Karpas-422 (cell line): ENCODE results near the gene LRRC28. TPM values are rescaled to one million over a fixed set of nuclear protein-coding genes. Genes with fewer than 3 reads are reported as not detected.

Experiments
- DNase-seq: peaks from one replicate; pipeline ENCODE4 v3.0.0-alpha.2; 2015
- H2AFZ ChIP-seq: fragments of 200-600 bp; sonication (generic); 2 replicates; pipeline ENCODE4 v1.6.1; 2014; ENCODE audit warnings: antibody characterized with exemption, low read length, mixed read lengths
- H3K27ac ChIP-seq: fragments of 200-600 bp; sonication (generic); 2 replicates; pipeline ENCODE4 v1.5.1; 2014; ENCODE audit warnings: mild to moderate bottlenecking, low read length, moderate library complexity
- H3K27me3 ChIP-seq: fragments of 200-600 bp; sonication (generic); 2 replicates; pipeline ENCODE4 v1.6.1; 2014; ENCODE audit warnings: low read length, mixed read lengths
- H3K36me3 ChIP-seq: fragments of 200-600 bp; sonication (generic); 2 replicates; pipeline ENCODE4 v1.6.1; 2014; ENCODE audit warnings: low read length, mixed read lengths; ENCODE audit not compliant: insufficient read depth
- H3K4me1 ChIP-seq: fragments of 200-600 bp; sonication (generic); 2 replicates; pipeline ENCODE4 v1.6.1; 2014; ENCODE audit warnings: mild to moderate bottlenecking, low read length, mixed read lengths
- H3K4me2 ChIP-seq: fragments of 200-600 bp; sonication (generic); 2 replicates; pipeline ENCODE4 v1.6.1; 2014; ENCODE audit warnings: low read length, low read depth, mild to moderate bottlenecking; ENCODE audit not compliant: poor library complexity, severe bottlenecking
- H3K4me3 ChIP-seq: fragments of 200-600 bp; sonication (generic); 2 replicates; pipeline ENCODE4 v1.5.1; 2014; ENCODE audit warnings: mild to moderate bottlenecking, antibody characterized with exemption, low read length, mixed read lengths
- H3K79me2 ChIP-seq: fragments of 200-600 bp; sonication (generic); 2 replicates; pipeline ENCODE4 v1.6.1; 2014; ENCODE audit warnings: mild to moderate bottlenecking, low read length, mixed read lengths
- H3K9ac ChIP-seq: fragments of 200-600 bp; sonication (generic); 2 replicates; pipeline ENCODE4 v1.6.0; 2014; ENCODE audit warnings: low read length
- H3K9me2 ChIP-seq: fragments of 200-600 bp; sonication (generic), shearing (Covaris generic); replicated peaks from 2 replicates; pipeline ENCODE4 v1.6.0; 2014; ENCODE audit warnings: mild to moderate bottlenecking, low read length, moderate library complexity; ENCODE audit not compliant: insufficient read depth
- H3K9me3 ChIP-seq: fragments of 300-700, 200-600 bp; sonication (generic); 2 replicates; pipeline ENCODE4 v1.6.1; 2014; ENCODE audit warnings: low read length, mixed read lengths
- H4K20me1 ChIP-seq: fragments of 200-600 bp; sonication (generic); 2 replicates; pipeline ENCODE4 v1.6.1; 2014; ENCODE audit warnings: mild to moderate bottlenecking, antibody characterized with exemption, low read length, low read depth; ENCODE audit not compliant: insufficient read depth
- total RNA-seq: library from RNA; depleted of rRNA; stranded (reverse); fragments of >200 nt; shearing (Covaris generic); gene quantifications from 2 replicates; pipeline ENCODE4 v1.2.3, GENCODE V29; 2014; ENCODE audit warnings: low replicate concordance

Gene LRRC28
- total RNA-seq, 1 experiment from 2014 or later, result 88.0 TPM

DNA sequence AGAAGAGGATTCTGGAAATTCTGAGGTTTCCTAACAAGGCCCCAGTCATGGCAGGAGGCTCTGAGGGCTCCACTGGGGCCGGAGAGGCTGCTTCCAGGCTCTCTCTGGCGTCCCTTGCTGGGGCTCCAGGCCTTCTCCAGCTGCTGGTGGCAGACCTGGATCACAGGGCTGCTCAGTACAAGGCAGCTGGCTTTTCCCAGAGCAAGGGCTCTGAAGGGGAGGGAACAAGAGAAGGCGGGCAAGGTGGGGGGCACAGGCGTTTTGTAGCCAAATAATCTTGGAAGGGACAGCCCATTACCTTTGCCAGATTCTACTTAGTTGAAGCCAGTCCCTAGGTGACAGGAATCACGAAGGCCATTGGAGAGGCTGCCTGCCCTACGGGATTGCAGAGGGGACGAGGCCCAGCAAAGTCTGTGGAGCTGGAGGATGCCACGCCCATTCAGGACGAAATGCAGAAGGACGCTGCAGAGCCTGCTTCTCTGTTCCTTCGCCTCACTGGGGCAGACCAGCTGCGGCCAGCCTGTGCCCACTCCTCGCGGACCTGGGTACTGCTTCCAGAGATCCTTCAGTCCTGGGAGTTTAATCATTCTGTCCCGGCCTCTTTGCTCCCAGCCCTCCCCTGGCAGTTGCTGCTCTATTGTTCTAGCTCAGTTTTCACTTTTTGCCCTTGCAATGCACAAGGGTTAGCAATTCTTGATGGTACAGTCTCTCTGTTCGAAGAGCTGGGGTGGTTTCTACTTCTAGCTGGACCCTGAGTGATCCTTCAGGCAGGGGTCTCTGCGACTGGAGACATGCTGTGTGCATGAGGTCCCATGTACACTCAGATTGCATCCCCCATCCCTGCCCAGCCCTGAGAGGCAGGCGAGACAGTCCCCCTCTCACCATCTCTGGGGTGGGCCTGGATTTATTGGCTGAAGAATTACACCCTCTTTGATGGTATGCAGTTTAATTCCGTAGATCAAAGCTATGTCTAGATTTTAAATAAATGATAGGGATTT lies 165.2 kb downstream of the LRRC28 start:
- no peak overlapping the region for H3K27ac ChIP-seq
- no peaks in the 10 kb centered on the region for H4K20me1 ChIP-seq
- no peaks in the 10 kb centered on the region for H3K9me2 ChIP-seq
- H2AFZ ChIP-seq, result no peak overlapping the region
- H3K4me3 ChIP-seq, result no peak overlapping the region
- no peaks in the 10 kb centered on the region for H3K36me3 ChIP-seq
- H3K4me2 ChIP-seq, result no peak overlapping the region
- H3K27me3 ChIP-seq, result no peaks in the 10 kb centered on the region
- DNase-seq, result no peak
- no peaks in the 10 kb centered on the region for H3K4me1 ChIP-seq
- no peaks in the 10 kb centered on the region for H3K79me2 ChIP-seq
- H3K9ac ChIP-seq, result no peak overlapping the region
- H3K9me3 ChIP-seq, result no peaks in the 10 kb centered on the region

DNA sequence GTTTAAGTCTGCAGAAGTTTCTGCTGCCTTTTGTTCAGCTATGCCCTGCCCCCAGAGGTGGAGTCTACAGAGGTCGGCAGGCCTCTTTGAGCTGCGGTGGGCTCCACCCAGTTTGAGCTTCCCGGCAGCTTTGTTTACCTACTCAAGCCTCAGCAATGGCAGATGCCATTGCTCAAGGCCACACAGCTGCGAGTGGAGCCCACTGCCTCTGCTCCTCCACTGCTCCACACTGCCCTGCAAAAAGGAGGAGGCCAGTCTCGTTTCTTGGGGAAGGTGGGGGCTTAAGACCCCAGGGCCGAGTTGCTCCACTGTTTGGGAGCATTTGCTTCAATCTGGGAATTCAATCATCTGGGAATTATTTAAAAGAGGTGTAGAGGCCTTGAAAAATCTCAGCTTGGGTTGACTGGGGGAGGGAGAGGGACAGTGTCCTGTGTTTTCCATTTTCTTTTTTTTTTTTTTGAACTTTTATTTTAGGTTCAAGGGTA lies 169.9 kb downstream of the LRRC28 start:
- DNase-seq, result no peak
- Histone ChIP-seq H3K36me3 (no peaks in the 10 kb centered on the region), H3K79me2 (no peaks in the 10 kb centered on the region), H3K9me3 (no peaks in the 10 kb centered on the region), H3K9ac (no peak overlapping the region), H3K9me2 (no peaks in the 10 kb centered on the region), H3K27ac (no peak overlapping the region), H4K20me1 (no peaks in the 10 kb centered on the region), H2AFZ (no peak overlapping the region), H3K4me2 (no peak overlapping the region), H3K27me3 (no peaks in the 10 kb centered on the region), H3K4me1 (no peaks in the 10 kb centered on the region), H3K4me3 (no peak overlapping the region)

DNA sequence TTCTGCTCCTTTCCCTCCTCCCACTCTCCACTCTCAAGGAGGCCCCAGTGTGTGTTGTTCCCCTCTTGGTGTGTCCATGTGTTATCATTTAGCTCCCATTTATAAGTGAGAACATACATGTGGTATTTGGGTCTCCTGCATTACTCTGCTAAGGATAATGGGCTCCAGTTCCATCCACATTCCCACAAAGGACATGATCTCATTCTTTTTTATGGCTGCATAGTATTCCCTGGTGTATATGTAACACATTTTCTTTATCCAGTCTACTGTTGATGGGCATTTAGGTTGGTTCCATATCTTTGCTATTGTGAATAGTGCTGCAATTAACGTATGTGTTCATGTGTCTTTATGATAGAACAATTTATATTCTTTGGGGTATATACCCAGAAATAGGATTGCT lies 170.5 kb downstream of the LRRC28 start:
- no peak for DNase-seq
- Histone ChIP-seq H3K9ac (no peak overlapping the region), H3K4me2 (no peak overlapping the region), H2AFZ (no peak overlapping the region), H3K36me3 (no peaks in the 10 kb centered on the region), H3K27ac (no peak overlapping the region), H3K9me3 (no peaks in the 10 kb centered on the region), H4K20me1 (no peaks in the 10 kb centered on the region), H3K4me3 (no peak overlapping the region), H3K9me2 (no peaks in the 10 kb centered on the region), H3K27me3 (no peaks in the 10 kb centered on the region), H3K4me1 (no peaks in the 10 kb centered on the region), H3K79me2 (no peaks in the 10 kb centered on the region)

DNA sequence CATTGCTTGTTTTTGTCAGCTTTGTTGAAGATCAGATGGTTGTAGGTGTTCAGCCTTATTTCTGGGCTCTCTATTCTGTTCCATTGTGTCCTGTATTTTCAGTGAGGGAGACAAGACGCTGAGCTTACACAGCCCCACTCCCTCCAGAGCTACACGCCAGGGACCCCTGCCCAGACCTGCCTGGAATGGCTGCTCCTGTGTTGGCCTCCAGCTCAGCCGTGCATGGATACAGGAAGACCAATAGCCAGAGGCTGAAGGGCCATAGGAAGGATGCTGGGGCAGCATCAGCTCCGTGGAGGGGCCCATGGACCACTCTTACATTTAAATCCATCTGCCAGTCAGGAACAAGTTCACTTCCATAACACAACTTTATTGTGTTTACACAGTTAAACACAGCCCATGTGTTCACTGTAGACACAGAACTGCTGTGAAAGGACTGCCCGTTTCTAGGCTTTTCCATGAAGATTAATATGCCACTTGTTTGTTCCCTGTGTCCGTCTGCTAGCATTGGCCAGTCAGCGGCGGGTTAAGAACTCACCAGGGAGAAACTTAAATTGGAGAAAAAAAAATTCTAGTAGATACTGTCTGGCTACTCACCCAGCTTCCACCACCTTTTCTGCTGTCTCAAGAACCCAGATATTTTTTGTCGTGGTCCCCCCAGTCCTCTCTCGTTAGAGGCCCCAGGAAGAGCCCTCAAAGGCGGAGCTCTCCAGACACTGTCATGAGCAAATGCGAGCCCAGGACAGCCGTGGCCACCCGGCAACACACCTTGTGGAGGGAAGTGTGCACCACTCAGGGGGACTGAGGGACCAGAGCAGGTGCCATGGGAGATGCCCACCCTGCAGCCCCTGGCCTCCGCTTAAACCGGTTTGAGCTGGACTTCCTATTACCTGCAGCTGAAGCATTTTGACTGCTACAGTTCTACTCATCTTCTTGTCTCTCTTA lies 172.2 kb downstream of the LRRC28 start:
- no peaks in the 10 kb centered on the region for H4K20me1 ChIP-seq
- no peaks in the 10 kb centered on the region for H3K4me1 ChIP-seq
- H3K27me3 ChIP-seq, result no peaks in the 10 kb centered on the region
- no peak for DNase-seq
- H3K27ac ChIP-seq, result no peak overlapping the region
- H3K4me3 ChIP-seq, result no peak overlapping the region
- no peak overlapping the region for H2AFZ ChIP-seq
- no peak overlapping the region for H3K4me2 ChIP-seq
- no peaks in the 10 kb centered on the region for H3K9me2 ChIP-seq
- H3K9me3 ChIP-seq, result no peaks in the 10 kb centered on the region
- H3K36me3 ChIP-seq, result no peaks in the 10 kb centered on the region
- no peak overlapping the region for H3K9ac ChIP-seq
- H3K79me2 ChIP-seq, result no peaks in the 10 kb centered on the region

DNA sequence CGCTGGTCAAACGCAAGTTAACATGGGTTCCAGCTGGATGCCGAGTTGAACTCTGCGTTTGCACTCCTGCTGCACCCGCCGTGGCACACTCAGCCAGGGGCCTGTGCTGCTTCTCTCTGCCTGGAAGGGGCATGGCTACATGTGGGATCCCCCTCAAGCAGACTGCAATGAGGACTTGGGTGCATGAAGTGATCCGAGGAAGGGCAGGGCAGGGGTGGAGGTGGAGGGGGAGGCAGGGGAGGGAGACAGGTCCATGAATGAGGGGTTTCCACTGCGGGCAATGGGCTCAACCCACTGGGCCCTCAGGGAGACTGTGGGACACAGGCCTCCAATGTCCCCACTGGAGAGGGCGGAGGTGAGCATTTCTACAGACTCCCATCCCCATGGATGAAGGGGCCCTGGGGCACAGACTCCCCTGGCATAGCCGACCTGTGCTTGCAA lies 172.9 kb downstream of the LRRC28 start:
- no peaks in the 10 kb centered on the region for H4K20me1 ChIP-seq
- H3K36me3 ChIP-seq, result no peaks in the 10 kb centered on the region
- H3K9me2 ChIP-seq, result no peaks in the 10 kb centered on the region
- H3K27me3 ChIP-seq, result no peaks in the 10 kb centered on the region
- DNase-seq, result no peak
- H3K27ac ChIP-seq, result no peak overlapping the region
- H2AFZ ChIP-seq, result no peak overlapping the region
- no peaks in the 10 kb centered on the region for H3K9me3 ChIP-seq
- H3K4me3 ChIP-seq, result no peak overlapping the region
- no peak overlapping the region for H3K4me2 ChIP-seq
- no peak overlapping the region for H3K9ac ChIP-seq
- no peaks in the 10 kb centered on the region for H3K4me1 ChIP-seq
- H3K79me2 ChIP-seq, result no peaks in the 10 kb centered on the region

DNA sequence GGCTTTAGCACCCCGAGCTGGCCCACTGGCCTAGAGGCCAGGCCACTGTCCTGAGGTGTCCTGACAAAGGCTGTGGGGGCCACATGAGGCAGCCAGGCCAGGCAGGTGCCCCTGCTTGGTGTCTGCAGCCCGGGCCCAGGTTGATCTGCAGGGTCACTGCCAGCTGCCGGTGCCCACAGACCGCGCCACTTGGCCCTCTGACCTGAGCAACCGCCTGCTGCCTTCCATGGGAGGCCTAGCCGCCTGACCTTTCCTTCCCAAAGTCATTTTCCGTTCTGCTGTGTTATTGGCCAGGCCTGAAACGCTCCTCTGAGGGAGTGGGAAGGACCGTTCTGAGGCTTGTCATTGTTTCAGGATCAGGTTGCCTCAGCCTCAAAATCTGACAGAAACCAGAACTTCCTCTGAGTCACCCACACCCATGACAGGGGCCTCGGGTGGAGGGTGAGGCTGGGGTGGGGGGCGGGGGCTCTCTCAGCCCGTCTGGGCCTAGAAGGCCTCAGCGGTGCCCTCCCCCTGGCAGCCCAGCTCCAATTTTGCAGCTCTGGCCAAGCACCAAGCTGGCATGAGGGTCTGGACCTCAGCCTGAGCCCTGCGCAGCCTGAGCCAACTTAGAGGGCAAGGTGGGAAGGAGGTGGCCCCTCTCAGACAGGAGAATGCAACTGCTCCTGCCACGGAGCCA lies 173.8 kb downstream of the LRRC28 start:
- Histone ChIP-seq H3K9me3 (no peaks in the 10 kb centered on the region), H3K4me3 (no peak overlapping the region), H3K4me2 (no peak overlapping the region), H3K79me2 (no peaks in the 10 kb centered on the region), H3K27me3 (no peaks in the 10 kb centered on the region), H3K36me3 (no peaks in the 10 kb centered on the region), H3K9ac (no peak overlapping the region), H3K4me1 (no peaks in the 10 kb centered on the region), H2AFZ (no peak overlapping the region), H3K9me2 (no peaks in the 10 kb centered on the region), H3K27ac (no peak overlapping the region), H4K20me1 (no peaks in the 10 kb centered on the region)
- DNase-seq, result no peak

DNA sequence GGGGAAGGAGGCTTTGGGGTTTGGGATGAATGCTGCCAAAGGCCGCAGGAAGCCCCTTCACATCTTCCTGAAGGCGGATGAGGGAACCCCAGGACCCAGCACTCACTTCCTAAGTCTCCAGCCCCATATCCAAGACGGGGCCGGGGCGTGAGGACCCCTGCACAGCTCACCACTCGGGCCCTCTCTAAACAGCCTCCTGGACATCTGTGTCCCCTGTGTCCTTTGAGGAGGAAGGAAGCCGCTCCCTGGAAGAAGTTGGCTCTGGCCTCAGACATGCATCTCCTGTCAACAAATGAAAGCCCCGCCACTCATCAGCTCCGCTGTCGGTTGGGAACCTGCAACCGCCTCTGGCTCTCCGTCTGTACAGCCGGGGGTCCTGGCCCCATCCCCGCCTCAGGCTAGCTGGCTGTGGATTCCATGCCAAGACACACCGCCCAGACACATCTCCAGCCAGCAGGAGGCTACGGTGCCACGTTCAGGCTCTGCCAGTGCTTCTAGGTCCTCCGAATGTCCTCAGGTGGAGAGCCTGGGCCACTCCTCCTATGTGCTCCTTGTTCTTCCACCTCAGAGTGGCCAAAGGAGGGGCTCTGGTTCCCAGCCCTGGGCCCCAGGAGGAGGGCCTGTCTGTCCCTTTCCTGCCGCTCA lies 174.5 kb downstream of the LRRC28 start:
- Histone ChIP-seq H3K4me2 (no peak overlapping the region), H2AFZ (no peak overlapping the region), H3K27ac (no peak overlapping the region), H3K9me2 (no peaks in the 10 kb centered on the region), H4K20me1 (no peaks in the 10 kb centered on the region), H3K27me3 (no peaks in the 10 kb centered on the region), H3K36me3 (no peaks in the 10 kb centered on the region), H3K4me1 (no peaks in the 10 kb centered on the region), H3K79me2 (no peaks in the 10 kb centered on the region), H3K9me3 (no peaks in the 10 kb centered on the region), H3K9ac (no peak overlapping the region), H3K4me3 (no peak overlapping the region)
- DNase-seq, result no peak
